GM19468 (cell line): ENCODE results near the gene ARHGEF39.
"Not testable (repeated sequence)": the region's sequence is repeated elsewhere in the genome, so short reads cannot be mapped to it uniquely, and the experiment has no call there.

Experiments used
- ATAC-seq: cut with Tn5 transposase; IDR thresholded peaks from one replicate; pipeline ENCODE4 v1.9.1; 2021; ENCODE audit warnings: mild to moderate bottlenecking, moderate library complexity, moderate number of reproducible peaks; ENCODE audit not compliant: unreplicated experiment; ENCODE audit errors: extremely low read depth

The ARHGEF39 gene

DNA sequence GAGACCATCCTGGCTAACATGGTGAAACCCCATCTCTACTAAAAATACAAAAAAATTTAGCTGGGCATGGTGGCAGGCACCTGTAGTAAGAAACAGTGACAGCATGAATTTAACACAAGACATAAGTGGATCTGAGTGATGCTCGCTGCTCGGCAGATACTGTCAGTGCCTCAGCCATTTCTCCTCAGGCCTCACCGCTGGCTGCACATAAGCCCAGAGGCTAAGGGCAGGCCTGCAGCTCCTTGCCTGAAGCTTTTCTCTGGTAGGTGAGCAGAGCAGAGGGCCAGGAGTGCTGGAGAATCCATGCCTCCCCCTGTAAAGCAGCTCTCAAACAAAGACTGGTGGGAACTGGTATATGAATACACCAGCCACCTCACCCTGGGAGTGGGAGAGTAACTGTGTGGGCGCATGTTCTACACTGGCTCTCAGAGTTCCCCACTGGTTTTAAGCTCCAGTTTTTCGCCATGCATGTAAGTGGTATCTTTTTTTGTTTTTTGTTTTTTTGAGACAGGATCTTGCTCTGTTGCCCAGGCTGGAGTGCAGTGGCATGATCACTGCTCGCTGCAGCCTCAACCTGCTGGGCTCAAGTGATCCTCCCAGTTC lies 36.5 kb downstream of the ARHGEF39 start:
- ATAC-seq = no peak

DNA sequence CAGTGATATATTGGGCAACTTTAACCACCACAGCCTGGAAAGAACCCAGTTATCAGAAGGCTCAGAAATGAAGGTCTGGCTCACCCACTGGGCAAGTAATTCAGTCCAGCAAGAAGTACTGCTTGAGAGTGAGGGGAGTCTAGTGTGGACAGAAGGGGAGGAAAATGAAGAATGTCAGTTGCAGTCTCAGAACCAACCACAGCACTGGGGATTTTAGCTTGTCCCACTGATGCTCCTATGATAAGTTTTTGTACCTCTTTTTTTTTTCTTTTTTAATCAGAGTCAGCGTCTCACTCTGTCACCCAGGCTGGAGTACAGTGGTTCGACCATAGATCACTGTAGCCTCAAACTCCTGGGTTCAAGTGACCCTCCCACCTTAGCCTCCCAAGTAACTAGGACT lies 37.4 kb downstream of the ARHGEF39 start:
- ATAC-seq = no peak

DNA sequence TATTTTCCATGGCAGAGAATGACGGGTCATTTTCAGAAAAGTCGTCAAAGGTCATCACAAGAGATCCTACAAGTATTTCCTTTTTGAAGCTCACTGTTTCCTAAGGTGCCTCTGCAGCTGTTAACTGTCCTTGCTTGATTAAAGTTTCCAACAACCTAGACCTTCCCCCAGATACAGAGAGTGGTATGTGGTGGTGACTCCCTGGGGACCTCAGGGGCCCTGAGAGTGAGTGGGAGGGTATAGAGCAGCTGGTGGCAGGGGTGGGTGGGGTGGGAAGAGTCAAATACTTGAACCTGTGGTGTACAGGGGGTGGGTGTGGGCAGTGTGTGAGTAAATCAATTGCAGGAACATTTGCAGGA lies 45.2 kb downstream of the ARHGEF39 start:
- ATAC-seq = no peak

DNA sequence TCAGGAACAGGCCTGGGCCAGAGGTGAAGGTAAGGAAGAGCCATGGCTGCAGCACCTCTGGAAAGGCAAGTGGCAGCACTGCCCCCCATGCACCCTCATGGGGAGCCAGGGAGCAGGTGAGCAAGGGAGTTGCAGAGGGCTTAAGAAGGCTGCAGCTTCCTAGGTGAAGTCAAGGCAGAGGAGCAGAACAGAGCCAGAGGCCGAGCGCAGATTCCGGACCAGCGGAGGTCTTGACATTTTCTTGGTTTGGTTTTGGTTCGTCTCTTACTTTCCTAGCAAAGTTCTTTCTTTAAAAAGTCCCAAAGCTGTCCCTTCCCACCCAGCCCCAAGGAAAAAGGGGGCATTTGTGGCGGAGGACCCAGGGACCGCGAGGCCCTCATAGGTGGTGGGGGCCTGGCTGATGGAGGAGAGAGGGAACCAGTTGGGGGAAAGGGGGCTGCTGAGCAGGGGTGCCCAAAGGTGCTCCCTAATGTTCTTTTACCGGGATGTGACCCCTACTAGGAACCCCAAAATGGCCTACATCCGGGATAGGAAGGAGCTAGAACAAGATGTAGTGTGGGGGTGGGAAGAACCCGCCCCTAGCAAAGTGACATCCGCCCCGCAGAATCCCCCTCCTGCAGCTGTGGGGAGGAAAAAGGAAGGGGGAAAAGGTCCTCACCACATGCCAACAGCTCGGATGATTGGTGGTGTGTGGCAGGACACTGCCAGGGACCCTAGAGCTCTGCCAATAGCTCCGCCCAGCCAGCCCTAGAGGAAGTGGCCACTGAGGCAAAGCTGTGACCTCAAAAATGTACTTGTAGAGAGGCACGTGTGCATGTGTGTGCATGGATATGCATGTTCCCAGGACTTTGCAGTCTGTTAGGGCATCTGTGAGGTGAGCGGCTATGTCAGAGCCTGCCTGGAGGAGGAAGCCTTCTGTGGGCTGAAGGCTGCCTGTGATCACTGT lies 45.9 kb downstream of the ARHGEF39 start:
- no peak for ATAC-seq

DNA sequence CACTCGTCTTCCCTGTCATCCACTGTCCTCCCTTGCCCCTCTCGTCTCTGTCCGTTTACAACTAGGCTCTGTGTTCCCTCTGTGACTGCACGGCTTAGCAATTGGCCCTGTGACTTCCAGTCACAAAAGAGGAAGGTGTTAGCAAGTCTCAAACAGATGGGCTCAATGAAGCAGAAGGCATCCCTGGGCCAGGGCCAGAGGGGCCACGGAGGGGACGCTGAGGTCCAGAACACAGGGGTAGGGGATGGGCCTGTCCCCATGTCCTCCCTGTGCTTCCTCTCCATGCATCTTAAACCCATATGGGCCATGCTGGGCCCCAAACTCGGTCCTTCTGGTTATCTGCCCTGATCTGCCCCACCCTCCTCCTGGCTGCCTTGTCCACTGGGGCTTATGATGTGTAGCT lies 46.7 kb downstream of the ARHGEF39 start, which contains the start of gene CD72:
Gene CD72 (minus strand): TSS at position 89 of the 403 bp plus-strand sequence. CDS start 110 bp downstream, outside the sequence.
- no peak for ATAC-seq

DNA sequence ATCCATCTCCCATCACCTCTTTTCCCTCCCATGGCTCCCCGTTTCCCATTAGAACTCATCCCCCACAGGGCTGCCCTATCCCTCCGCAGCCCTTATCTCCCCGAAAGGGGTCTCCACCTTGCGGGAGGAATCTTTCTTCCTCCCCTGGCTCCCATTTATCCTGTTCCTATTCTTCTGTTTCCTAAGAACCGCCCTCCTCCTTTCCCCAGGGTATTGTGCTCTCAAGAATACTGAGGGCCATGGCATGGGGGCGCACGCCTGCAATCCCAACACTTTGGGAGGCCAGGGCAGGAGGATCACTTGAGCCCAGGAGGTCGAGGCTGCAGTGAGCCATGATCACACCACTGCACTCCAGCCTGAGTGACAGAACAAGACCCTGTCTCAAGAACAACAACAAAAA lies 47.4 kb downstream of the ARHGEF39 start:
- no peak for ATAC-seq

DNA sequence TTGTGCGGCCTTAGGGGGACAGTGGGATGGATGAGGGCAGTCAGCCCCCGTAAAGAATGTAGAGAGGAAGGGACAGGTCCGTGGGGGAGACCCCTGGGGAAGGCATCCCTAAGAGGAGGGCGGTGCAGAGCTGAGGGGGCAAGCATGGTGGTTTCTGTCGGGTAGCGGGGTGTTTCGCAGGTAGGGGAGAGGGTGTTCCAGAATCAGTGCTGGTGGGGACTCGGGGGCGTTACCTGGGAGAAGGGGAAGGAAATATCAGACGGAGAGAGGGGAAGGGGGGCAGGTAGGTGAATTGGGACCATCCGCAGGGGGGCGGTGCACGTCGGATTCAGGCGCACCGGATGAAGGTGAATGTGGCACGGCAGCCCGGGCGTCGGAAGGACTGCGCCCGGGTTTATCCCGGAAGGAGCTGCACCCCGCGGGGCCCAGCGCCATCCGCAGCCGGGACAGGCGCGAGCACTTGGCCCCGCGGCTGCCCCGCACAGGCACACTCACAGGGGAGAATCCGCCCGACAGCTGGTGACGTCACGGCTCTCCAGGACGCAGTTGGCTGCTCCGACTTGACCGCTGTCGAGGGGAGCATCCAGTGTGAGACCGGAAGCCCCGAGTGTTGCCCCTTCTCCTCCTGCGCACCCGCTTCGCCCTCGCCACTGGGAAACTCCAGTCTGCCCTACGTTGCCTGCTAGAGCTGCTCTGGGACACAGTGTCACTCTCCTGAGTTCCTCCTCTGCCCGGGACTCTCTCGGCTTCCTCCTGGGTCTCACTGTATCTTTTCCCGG lies 48.1 kb downstream of the ARHGEF39 start:
- ATAC-seq = no peak

DNA sequence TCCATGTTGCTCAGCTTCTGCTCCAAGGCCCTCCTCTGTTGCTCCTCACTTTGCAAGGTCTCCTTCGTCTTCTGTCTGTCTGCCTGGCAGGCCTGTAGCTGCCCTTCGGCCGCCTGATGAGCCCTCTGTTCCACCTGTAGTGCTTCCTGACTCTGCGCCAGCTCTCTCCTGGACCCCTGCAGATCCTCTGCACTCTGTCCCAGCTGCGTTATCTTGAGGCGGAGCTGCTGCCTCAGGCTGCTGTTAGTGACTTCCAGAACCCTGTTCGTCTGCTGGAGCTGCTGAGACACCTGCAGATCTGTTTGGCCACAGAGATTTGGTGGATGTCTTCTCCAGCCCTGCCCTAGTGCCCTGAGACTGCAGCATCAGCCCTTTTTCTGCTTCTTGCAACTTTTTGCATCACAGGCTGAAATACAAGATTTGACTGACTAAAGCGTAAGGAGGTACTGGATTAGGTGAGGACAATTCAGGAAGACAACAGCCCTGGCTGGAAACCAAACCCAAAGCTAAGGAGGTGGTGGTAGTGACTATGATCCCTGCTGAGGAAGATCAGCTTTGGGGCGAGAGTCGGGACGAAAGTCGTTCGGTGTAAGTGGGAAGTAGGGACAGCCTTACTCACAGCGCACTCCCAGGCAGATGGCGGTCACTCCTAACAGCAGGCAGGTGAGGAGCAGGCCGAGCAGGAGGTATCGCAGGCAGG lies 48.9 kb downstream of the ARHGEF39 start:
- ATAC-seq = no peak

DNA sequence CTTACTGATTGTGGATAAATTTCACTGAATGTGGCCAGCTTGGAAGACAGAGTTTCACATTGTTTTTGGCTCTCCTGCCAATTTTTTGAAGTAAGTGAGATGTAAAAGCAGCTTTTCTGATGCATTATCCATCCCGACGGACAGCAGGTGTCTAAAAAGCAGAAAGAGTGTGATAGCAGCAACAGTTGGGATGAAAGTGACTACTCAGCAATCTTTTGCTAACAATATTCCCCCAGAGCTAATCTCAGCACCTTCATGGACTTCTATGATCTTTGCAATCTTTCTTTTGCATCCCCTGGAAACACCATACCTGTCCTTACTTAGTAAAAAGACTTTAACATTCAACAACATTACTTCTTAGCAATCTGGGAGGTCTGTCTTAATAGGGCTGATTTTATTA lies 52.2 kb downstream of the ARHGEF39 start:
- ATAC-seq = no peak

DNA sequence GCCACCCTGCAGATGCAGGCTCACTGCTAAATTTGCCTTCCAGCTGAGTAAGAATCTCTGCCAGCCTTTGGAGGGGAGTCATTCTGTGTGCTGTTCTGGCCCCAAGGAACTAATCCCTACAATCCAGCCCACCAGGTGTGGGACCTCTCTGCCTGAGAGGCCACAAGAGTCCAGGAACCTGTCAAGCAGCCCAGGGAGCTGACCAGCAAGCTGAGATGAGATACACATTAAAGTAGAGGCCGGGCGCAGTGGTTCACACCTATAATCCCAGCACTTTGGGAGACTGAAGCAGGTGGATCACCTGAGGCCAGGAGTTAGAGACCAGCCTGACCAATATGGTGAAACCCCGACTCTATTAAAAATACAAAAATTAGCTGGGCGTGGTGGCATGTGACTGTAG lies 52.9 kb downstream of the ARHGEF39 start:
- not testable (repeated sequence) for ATAC-seq

DNA sequence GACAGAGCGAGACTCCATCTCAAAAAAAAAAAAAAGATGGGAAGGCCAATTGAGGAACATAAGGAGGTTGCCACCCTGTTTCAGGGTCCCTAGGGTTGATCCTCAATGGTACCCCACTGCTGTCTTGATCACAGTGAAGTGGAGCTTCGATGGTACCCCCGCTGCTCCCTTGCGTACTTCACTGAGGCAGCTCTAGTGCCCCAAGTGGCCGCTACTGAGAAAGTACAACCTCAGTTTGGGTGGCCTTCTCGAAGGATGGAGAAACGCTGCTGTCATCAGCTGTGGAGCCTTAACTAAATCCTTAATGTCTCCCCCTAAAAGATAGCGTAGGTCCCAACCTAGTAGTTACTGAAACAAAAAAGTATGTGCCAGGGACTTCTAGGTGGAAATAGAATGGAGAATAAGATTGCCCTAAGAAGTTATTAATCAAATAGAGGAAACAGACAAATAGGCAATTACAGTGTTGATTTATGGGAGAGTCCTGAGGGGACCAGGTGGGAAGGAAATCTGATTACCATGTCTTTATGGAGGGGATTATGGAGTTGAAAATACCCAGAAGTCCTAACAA lies 53.7 kb downstream of the ARHGEF39 start:
- no peak for ATAC-seq

DNA sequence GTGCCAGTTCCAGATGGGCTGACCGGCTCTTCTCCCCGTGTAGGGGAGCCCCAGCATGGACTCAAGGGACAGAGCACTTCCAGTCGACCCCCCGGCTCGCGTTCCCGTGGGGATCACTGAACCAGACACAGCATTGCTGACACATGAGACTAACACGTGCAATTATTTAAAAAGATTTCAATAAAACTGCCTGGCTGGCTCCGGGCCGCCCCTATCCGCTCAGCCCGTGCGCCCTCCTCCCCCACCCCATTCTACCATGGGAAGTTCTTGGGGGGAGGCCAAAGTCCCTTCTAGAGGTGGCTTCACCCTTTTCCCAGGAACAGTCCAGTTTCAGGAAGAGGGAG lies 55.2 kb downstream of the ARHGEF39 start:
- ATAC-seq = no peak
